ENCODE results near the gene GATB.

- TF ChIP-seq CTCF (IDR thresholded peaks at IDR 0.05 in 2 of 3, conservative IDR thresholded peaks at IDR 0.05 in 1 of 3; ENCODE audit: control insufficient read depth in 2 of 3, extremely low read depth in 1 of 3, insufficient read depth in 1 of 3, low read depth in 3 of 3, low read length in 3 of 3) (no peak), EGR1 (IDR thresholded peaks at IDR 0.05; ENCODE audit: borderline replicate concordance in 1 of 2, low read depth in 2 of 2, low read length in 2 of 2) (no peak), POLR2AphosphoS5 (IDR thresholded peaks at IDR 0.05; ENCODE audit: low read length) (no peak), POLR2A (IDR thresholded peaks at IDR 0.05; ENCODE audit: low read depth, low read length) (no peak), JUND (IDR thresholded peaks at IDR 0.05; ENCODE audit: low read depth, low read length) (no peak), CREB1 (IDR thresholded peaks at IDR 0.05; ENCODE audit: low read depth) (no peak), HSF1 (IDR thresholded peaks at IDR 0.05; ENCODE audit: low read depth, low read length) (no peak), NBN (IDR thresholded peaks at IDR 0.05) (no peak), HCFC1 (IDR thresholded peaks at IDR 0.05; ENCODE audit: low read length) (no peak), MTA2 (IDR thresholded peaks at IDR 0.05; ENCODE audit: low read depth) (no peak), YY1 (IDR thresholded peaks at IDR 0.05; ENCODE audit: low read depth, low read length) (no peak)
These were observed 32.8 kb downstream of the GATB start for GRCh38 chr4:151728006-151728405.

Data from GM12878 (cell line).